OCI-LY7 (cell line): ENCODE measurements around the gene FGF3.

ENCODE experiments used
- CTCF ChIP-seq: fragments of 200-600 bp; sonication (generic); conservative IDR thresholded peaks from 2 replicates; pipeline ENCODE4 v1.5.1; 2014; ENCODE audit warnings: mild to moderate bottlenecking, antibody characterized with exemption, low read length, moderate library complexity, mixed read lengths
- EZH2phosphoT487 ChIP-seq: fragments of 200-600 bp; sonication (generic); IDR thresholded peaks from 2 replicates; pipeline ENCODE4 v1.6.1; 2018; ENCODE audit warnings: low read depth, borderline replicate concordance, mild to moderate bottlenecking, mixed run types, antibody characterized with exemption, low read length, moderate library complexity, mixed read lengths

GRCh38 chr11:69796063-69796462, 23.2 kb downstream of the FGF3 start:
- TF ChIP-seq CTCF (no peak), EZH2phosphoT487 (no peak)
